ENCODE measurements around the gene WDR64.

Gene WDR64

GRCh38 chr1:241666419-241666818 is 14.3 kb downstream of the WDR64 start:
- no peak overlapping the region for H3K4me3 ChIP-seq (ENCODE audit: control insufficient read depth, low read depth, low read length)
- TF ChIP-seq, protein P1, sequence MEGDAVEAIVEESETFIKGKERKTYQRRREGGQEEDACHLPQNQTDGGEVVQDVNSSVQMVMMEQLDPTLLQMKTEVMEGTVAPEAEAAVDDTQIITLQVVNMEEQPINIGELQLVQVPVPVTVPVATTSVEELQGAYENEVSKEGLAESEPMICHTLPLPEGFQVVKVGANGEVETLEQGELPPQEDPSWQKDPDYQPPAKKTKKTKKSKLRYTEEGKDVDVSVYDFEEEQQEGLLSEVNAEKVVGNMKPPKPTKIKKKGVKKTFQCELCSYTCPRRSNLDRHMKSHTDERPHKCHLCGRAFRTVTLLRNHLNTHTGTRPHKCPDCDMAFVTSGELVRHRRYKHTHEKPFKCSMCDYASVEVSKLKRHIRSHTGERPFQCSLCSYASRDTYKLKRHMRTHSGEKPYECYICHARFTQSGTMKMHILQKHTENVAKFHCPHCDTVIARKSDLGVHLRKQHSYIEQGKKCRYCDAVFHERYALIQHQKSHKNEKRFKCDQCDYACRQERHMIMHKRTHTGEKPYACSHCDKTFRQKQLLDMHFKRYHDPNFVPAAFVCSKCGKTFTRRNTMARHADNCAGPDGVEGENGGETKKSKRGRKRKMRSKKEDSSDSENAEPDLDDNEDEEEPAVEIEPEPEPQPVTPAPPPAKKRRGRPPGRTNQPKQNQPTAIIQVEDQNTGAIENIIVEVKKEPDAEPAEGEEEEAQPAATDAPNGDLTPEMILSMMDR (IDR thresholded peaks at IDR 0.05; ENCODE audit: control insufficient read depth, insufficient read depth, low read depth, low read length, missing control alignments): no peak

DNA sequence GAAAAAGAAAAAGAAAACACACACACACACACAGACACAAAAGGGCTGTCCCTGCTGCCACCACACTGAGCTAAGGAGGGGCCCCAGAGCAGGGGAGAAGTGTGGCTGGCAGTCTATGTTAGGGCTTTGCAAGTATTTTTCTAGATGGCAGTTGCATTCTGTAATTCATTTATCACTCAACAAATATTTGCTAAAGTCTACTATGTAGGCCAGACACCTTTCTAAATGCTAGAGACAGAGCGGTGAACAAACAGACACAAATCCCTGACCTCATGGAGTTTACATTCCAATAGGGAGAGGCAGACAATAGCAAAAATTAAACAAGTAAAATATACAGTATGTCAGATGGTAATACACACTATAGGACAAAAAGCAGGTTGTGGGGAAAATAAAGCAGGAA is 20.2 kb downstream of the WDR64 start:
- DNase-seq (ENCODE audit: low read depth): no peak
- no peak overlapping the region for H3K4me3 ChIP-seq (ENCODE audit: control insufficient read depth, low read depth, low read length)
- TF ChIP-seq, protein P1 (IDR thresholded peaks at IDR 0.05; ENCODE audit: control insufficient read depth, insufficient read depth, low read depth, low read length, missing control alignments): no peak

More at GRCh38 chr1:241666419-241666818, 14.3 kb downstream of the WDR64 start:
- no peak for DNase-seq (ENCODE audit: low read depth)

GRCh38 chr1:241674805-241675384 is 22.8 kb downstream of the WDR64 start:
- no peak for DNase-seq (ENCODE audit: low read depth)
- no peak overlapping the region for H3K4me3 ChIP-seq (ENCODE audit: control insufficient read depth, low read depth, low read length)
- TF ChIP-seq, protein P1 (IDR thresholded peaks at IDR 0.05; ENCODE audit: control insufficient read depth, insufficient read depth, low read depth, low read length, missing control alignments): no peak

DNA sequence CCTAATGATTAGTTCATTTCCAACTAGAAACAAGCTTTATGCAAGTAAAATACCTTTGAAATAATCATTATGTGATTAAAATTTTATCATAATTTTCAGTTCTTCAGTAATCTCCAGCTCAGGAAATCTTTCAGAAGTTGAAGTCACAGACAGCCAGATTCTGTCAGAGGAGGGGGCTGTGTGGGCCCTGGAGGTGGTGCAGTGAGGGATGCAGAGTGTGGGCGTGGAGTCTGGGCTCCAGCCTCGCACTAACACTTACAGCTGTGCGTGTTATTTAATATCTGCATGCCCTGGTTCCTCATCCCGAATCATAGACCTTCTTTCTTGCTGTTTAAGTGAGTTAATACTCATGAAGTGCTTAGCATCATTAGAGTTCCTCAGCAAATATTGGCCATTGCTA is 23.9 kb downstream of the WDR64 start:
- DNase-seq (ENCODE audit: low read depth): no peak
- H3K4me3 ChIP-seq (ENCODE audit: control insufficient read depth, low read depth, low read length): no peak overlapping the region
- TF ChIP-seq, protein P1 (IDR thresholded peaks at IDR 0.05; ENCODE audit: control insufficient read depth, insufficient read depth, low read depth, low read length, missing control alignments): no peak

DNA sequence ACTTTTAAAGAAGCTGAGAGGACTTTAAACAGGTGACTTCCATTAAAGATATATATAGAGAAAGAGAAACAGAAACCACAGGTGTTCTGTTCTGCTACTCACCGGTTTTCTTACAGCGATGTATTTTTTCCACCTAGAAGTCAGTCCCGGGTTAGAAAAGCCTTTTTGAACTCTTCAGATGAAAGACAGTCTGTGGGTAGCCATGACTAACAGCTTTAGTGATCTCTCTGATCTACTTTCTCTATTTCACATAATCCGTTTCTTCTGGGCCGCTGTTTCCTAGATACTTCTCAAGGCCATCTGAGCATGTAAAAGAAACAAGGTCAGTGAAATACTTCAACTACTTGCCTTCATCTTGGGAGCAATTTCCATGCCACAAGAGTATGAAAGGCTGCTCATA is 25.1 kb downstream of the WDR64 start:
- no peak overlapping the region for H3K4me3 ChIP-seq (ENCODE audit: control insufficient read depth, low read depth, low read length)

GRCh38 chr1:241678536-241678935 is 26.5 kb downstream of the WDR64 start:
- no peak overlapping the region for H3K4me3 ChIP-seq (ENCODE audit: control insufficient read depth, low read depth, low read length)
- no peak for DNase-seq (ENCODE audit: low read depth)
- TF ChIP-seq, protein P1 (IDR thresholded peaks at IDR 0.05; ENCODE audit: control insufficient read depth, insufficient read depth, low read depth, low read length, missing control alignments): no peak

More for the DNA sequence above, 25.1 kb downstream of the WDR64 start:
- TF ChIP-seq, protein P1 (IDR thresholded peaks at IDR 0.05; ENCODE audit: control insufficient read depth, insufficient read depth, low read depth, low read length, missing control alignments): no peak
- DNase-seq (ENCODE audit: low read depth): no peak

Measured in AG09309 (cell line).